DOHH2 (cell line): ENCODE measurements around the gene RUSC2.

Experiments
- CTCF ChIP-seq: fragments of 200-600 bp; sonication (generic); IDR thresholded peaks from one replicate; pipeline ENCODE4 v1.5.1; 2014; ENCODE audit warnings: antibody characterized with exemption, mild to moderate bottlenecking, low read depth, low read length; ENCODE audit not compliant: poor library complexity, severe bottlenecking
- EZH2phosphoT487 ChIP-seq: fragments of 200-600 bp; sonication (generic); IDR thresholded peaks from 2 replicates; pipeline ENCODE4 v1.6.1; 2017; ENCODE audit warnings: borderline replicate concordance, mild to moderate bottlenecking, antibody characterized with exemption, low read length, moderate library complexity, mixed read lengths

GRCh38 chr9:35537913-35538312 lies 48.0 kb downstream of the RUSC2 start:
- no peak for TF ChIP-seq CTCF
- no peak for TF ChIP-seq EZH2phosphoT487
